Caco-2 (cell line): Measurements from ENCODE around the gene HTR4. TPM values are rescaled to one million over a fixed set of nuclear protein-coding genes. Genes with fewer than 3 reads are reported as not detected.

ENCODE experiments used
- BruUV-seq: library from RNA; stranded (reverse); fragments of 400-500 nt; replicated peaks from 2 replicates; lab custom pipeline; 2021; lab: Mats Ljungman, UMichigan
- CTCF ChIA-PET: fragments of 300-600 bp; sonication (Branson Sonifier 250); formaldehyde crosslinking; loops from one replicate; lab custom pipeline; 2022; ENCODE audit warnings: antibody characterized with exemption; lab: Charles Lee
- POLR2A ChIA-PET: fragments of 300-600 bp; sonication (Branson Sonifier 250); formaldehyde crosslinking; loops from one replicate; lab custom pipeline; 2022; ENCODE audit warnings: antibody characterized with exemption; lab: Charles Lee
- DNase-seq, 2 experiments: peaks; one replicate each; pipeline versions ENCODE4 v3.0.0 to v3.0.0-alpha.2; 2020 to 2022
- H3K27me3 ChIP-seq: replicated peaks from 2 replicates; pipeline ENCODE4 v1.6.0; 2011; ENCODE audit warnings: low read length; ENCODE audit not compliant: control insufficient read depth, insufficient read depth
- H3K36me3 ChIP-seq: 2 replicates; pipeline ENCODE4 v1.5.1; 2011; ENCODE audit warnings: low read length; ENCODE audit not compliant: control insufficient read depth, insufficient read depth
- H3K4me1 ChIP-seq: fragments of 250-450 bp; sonication (Bioruptor Pico); 2 replicates; pipeline ENCODE4 v1.5.1; 2020; ENCODE audit warnings: mild to moderate bottlenecking
- H3K4me3 ChIP-seq: 2 replicates; pipeline ENCODE4 v1.5.1; 2011; ENCODE audit warnings: low read depth, mild to moderate bottlenecking, control low read depth, low read length
- H3K9me3 ChIP-seq: fragments of 250-450 bp; sonication (Bioruptor Pico); 2 replicates; pipeline ENCODE4 v1.5.1; 2020; ENCODE audit warnings: mild to moderate bottlenecking, moderate library complexity
- H3K27ac Mint-ChIP-seq: one replicate; pipeline ENCODE4 v1.8.0; 2022; ENCODE audit warnings: mixed read lengths; ENCODE audit not compliant: unreplicated experiment
- H3K27me3 Mint-ChIP-seq: one replicate; pipeline ENCODE4 v1.8.0; 2022; ENCODE audit warnings: mixed read lengths; ENCODE audit not compliant: insufficient read depth, unreplicated experiment
- H3K36me3 Mint-ChIP-seq: one replicate; pipeline ENCODE4 v1.8.0; 2022; ENCODE audit warnings: mild to moderate bottlenecking, mixed read lengths; ENCODE audit not compliant: insufficient read depth, unreplicated experiment
- H3K4me1 Mint-ChIP-seq: one replicate; pipeline ENCODE4 v1.8.0; 2022; ENCODE audit warnings: low read depth, mixed read lengths; ENCODE audit not compliant: unreplicated experiment
- H3K4me3 Mint-ChIP-seq: one replicate; pipeline ENCODE4 v1.8.0; 2022; ENCODE audit warnings: mild to moderate bottlenecking, moderate library complexity, mixed read lengths; ENCODE audit not compliant: unreplicated experiment
- H3K9me3 Mint-ChIP-seq: one replicate; pipeline ENCODE4 v1.8.0; 2022; ENCODE audit warnings: mixed read lengths; ENCODE audit not compliant: unreplicated experiment
- CTCF ChIP-seq, 2 experiments: fragments of 200-600 bp in 1 of 2; IDR thresholded peaks; 1 replicate in 1 of 2; 2 replicates in 1 of 2; pipeline versions ENCODE4 v1.5.1 to v1.8.0; 2011 to 2022; ENCODE audit warnings: antibody characterized with exemption in 1 of 2, control low read depth in 1 of 2, inconsistent platforms in 1 of 2, low read depth in 1 of 2, low read length in 1 of 2, mild to moderate bottlenecking in 1 of 2, moderate library complexity in 1 of 2; ENCODE audit not compliant: insufficient read depth in 1 of 2, severe bottlenecking in 1 of 2, unreplicated experiment in 1 of 2
- intact Hi-C: fragments of 100-400 bp; cut with micrococcal nuclease; formaldehyde crosslinking; loops from one replicate; pipeline ENCODE4 v1.10.0; 2022; ENCODE audit not compliant: unreplicated experiment
- total RNA-seq: library from RNA; stranded (reverse); gene quantifications from 2 replicates; pipeline ENCODE4 v1.2.3, GENCODE V29; 2022

HTR4 gene
- total RNA-seq, 1 experiment from 2014 or later: not detected

GRCh38 chr5:148697809-148698196 is 43.5 kb upstream of the HTR4 start:
- intact Hi-C loops: no loop called here
- H3K9me3 ChIP-seq: peaks cover 8% of the 10 kb centered on the region; the same call in 1 of the 2 replicates
- ChIA-PET CTCF (no interaction called here), POLR2A (no interaction called here)
- Mint-ChIP-seq H3K9me3 (peaks cover 11% of the 10 kb centered on the region), H3K36me3 (no peaks in the 10 kb centered on the region), H3K27me3 (peaks cover 5% of the 10 kb centered on the region), H3K4me3 (no peak overlapping the region), H3K4me1 (no peaks in the 10 kb centered on the region), H3K27ac (no peak overlapping the region)
- H3K4me1 ChIP-seq: no peaks in the 10 kb centered on the region
- DNase-seq: no peak
- H3K36me3 ChIP-seq: no peaks in the 10 kb centered on the region
- H3K27me3 ChIP-seq: no peaks in the 10 kb centered on the region
- TF ChIP-seq CTCF (IDR thresholded peaks at IDR 0.05; ENCODE audit: insufficient read depth in 1 of 2, low read depth in 1 of 2, low read length in 1 of 2, severe bottlenecking in 1 of 2, unreplicated experiment in 1 of 2): no peak
- BruUV-seq: no TSS peak
- H3K4me3 ChIP-seq: no peak overlapping the region

GRCh38 chr5:148697180-148697808 is 43.0 kb upstream of the HTR4 start:
- no peaks in the 10 kb centered on the region for H3K36me3 ChIP-seq
- no peak overlapping the region for H3K4me3 ChIP-seq
- ChIA-PET POLR2A (no interaction called here), CTCF (no interaction called here)
- Mint-ChIP-seq H3K9me3 (peaks cover 8% of the 10 kb centered on the region), H3K27ac (no peak overlapping the region), H3K4me1 (no peaks in the 10 kb centered on the region), H3K27me3 (peaks cover 5% of the 10 kb centered on the region), H3K4me3 (no peak overlapping the region), H3K36me3 (no peaks in the 10 kb centered on the region)
- H3K27me3 ChIP-seq: no peaks in the 10 kb centered on the region
- H3K4me1 ChIP-seq: no peaks in the 10 kb centered on the region
- intact Hi-C loops: no loop called here
- BruUV-seq: no TSS peak
- DNase-seq: no peak
- TF ChIP-seq CTCF (IDR thresholded peaks at IDR 0.05; ENCODE audit: insufficient read depth in 1 of 2, low read depth in 1 of 2, low read length in 1 of 2, severe bottlenecking in 1 of 2, unreplicated experiment in 1 of 2): no peak
- peaks cover 6% of the 10 kb centered on the region; the same call in 1 of the 2 replicates for H3K9me3 ChIP-seq

- CTCF ChIA-PET: no interaction called here
- no peak for DNase-seq
- Histone ChIP-seq H3K4me3 (no peak overlapping the region), H3K4me1 (no peaks in the 10 kb centered on the region), H3K36me3 (no peaks in the 10 kb centered on the region), H3K9me3 (peaks cover under 1% of the 10 kb centered on the region; the same call in 1 of the 2 replicates), H3K27me3 (no peaks in the 10 kb centered on the region)
- H3K27me3 Mint-ChIP-seq: peaks cover 5% of the 10 kb centered on the region
- intact Hi-C loops: no loop called here
- H3K4me3 Mint-ChIP-seq: no peak overlapping the region
- no peak overlapping the region for H3K27ac Mint-ChIP-seq
- POLR2A ChIA-PET: no interaction called here
- no peaks in the 10 kb centered on the region for H3K9me3 Mint-ChIP-seq
- TF ChIP-seq CTCF (IDR thresholded peaks at IDR 0.05; ENCODE audit: insufficient read depth in 1 of 2, low read depth in 1 of 2, low read length in 1 of 2, severe bottlenecking in 1 of 2, unreplicated experiment in 1 of 2): no peak
- BruUV-seq: no TSS peak
- no peaks in the 10 kb centered on the region for H3K36me3 Mint-ChIP-seq
- H3K4me1 Mint-ChIP-seq: no peaks in the 10 kb centered on the region
Measured at GRCh38 chr5:148696187-148697036, 42.1 kb upstream of the HTR4 start.
